Progenitor cell of endocrine pancreas (in vitro differentiated cells): Measurements from ENCODE around the gene OR56A5. TPM values are rescaled to one million over a fixed set of nuclear protein-coding genes. Genes with fewer than 3 reads are reported as not detected.

Experiments
- DNase-seq: peaks from one replicate; pipeline ENCODE4 v3.0.0; 2021; ENCODE audit warnings: low spot score; ENCODE audit not compliant: unreplicated experiment
- H3K27ac Mint-ChIP-seq: 2 replicates; pipeline ENCODE4 v1.8.0; 2021; ENCODE audit warnings: mild to moderate bottlenecking, moderate library complexity, mixed read lengths
- H3K27me3 Mint-ChIP-seq: 2 replicates; pipeline ENCODE4 v1.8.0; 2021; ENCODE audit warnings: mixed read lengths
- H3K36me3 Mint-ChIP-seq: 2 replicates; pipeline ENCODE4 v1.8.0; 2022; ENCODE audit warnings: mixed read lengths; ENCODE audit not compliant: insufficient read depth
- H3K4me1 Mint-ChIP-seq: 2 replicates; pipeline ENCODE4 v1.8.0; 2021; ENCODE audit warnings: low read depth, mixed read lengths
- H3K4me3 Mint-ChIP-seq: 2 replicates; pipeline ENCODE4 v1.8.0; 2021; ENCODE audit warnings: low read depth, mild to moderate bottlenecking, moderate library complexity, mixed read lengths
- H3K9me3 Mint-ChIP-seq: 2 replicates; pipeline ENCODE4 v1.8.0; 2021; ENCODE audit warnings: low read depth, mixed read lengths
- long read RNA-seq: library from polyadenylated mRNA; unstranded; transcript quantifications from one replicate; pipeline ENCODE4 v2.0.0, GENCODE V29; 2020
- total RNA-seq: library from RNA; stranded (reverse); gene quantifications from 2 replicates; pipeline ENCODE4 v1.2.1, GENCODE V29; 2021
- TF ChIP-seq, protein P1 (sequence below): fragments of 200-600 bp; sonication (generic); IDR thresholded peaks from one replicate; pipeline ENCODE4 v1.5.0; 2021; ENCODE audit warnings: antibody characterized with exemption, mild to moderate bottlenecking; ENCODE audit not compliant: unreplicated experiment

OR56A5 gene
- not detected in 2 replicates for total RNA-seq
- long read RNA-seq, result 0 reads

DNA sequence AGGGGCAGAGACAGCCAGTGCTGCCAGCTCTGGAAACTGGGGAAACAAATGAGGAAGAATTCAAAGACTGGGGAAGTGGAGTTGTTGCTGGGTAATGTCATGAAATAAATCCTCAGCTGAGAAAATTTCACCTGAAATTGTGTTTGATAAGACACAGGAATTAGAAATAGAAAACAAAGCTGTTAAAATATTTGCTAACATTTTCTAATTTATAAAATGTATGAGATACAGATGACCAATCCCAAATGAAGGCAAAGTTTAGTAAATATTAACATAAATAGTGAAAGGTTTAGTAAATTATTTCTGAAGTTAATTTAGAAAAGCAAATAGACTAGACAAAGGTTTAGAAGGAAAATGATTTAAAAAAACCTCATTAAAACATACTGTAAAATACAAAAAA, at the start of gene OR56A5:
OR56A5 (minus strand) TSS at position 101 of the 400 bp plus-strand sequence; CDS start at position 101, 0 bp downstream.
- H3K27me3 Mint-ChIP-seq, result peaks cover 13% of the 10 kb centered on the region
- no peak within 1 kb of the TSS for H3K27ac Mint-ChIP-seq
- H3K4me3 Mint-ChIP-seq, result no peak within 1 kb of the TSS
- H3K36me3 Mint-ChIP-seq, result no peaks in the 10 kb centered on the region
- no peaks in the 10 kb centered on the region for H3K4me1 Mint-ChIP-seq
- no peak for DNase-seq
- TF ChIP-seq, protein P1, sequence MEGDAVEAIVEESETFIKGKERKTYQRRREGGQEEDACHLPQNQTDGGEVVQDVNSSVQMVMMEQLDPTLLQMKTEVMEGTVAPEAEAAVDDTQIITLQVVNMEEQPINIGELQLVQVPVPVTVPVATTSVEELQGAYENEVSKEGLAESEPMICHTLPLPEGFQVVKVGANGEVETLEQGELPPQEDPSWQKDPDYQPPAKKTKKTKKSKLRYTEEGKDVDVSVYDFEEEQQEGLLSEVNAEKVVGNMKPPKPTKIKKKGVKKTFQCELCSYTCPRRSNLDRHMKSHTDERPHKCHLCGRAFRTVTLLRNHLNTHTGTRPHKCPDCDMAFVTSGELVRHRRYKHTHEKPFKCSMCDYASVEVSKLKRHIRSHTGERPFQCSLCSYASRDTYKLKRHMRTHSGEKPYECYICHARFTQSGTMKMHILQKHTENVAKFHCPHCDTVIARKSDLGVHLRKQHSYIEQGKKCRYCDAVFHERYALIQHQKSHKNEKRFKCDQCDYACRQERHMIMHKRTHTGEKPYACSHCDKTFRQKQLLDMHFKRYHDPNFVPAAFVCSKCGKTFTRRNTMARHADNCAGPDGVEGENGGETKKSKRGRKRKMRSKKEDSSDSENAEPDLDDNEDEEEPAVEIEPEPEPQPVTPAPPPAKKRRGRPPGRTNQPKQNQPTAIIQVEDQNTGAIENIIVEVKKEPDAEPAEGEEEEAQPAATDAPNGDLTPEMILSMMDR, result no peak
- H3K9me3 Mint-ChIP-seq, result peaks cover 8% of the 10 kb centered on the region

DNA sequence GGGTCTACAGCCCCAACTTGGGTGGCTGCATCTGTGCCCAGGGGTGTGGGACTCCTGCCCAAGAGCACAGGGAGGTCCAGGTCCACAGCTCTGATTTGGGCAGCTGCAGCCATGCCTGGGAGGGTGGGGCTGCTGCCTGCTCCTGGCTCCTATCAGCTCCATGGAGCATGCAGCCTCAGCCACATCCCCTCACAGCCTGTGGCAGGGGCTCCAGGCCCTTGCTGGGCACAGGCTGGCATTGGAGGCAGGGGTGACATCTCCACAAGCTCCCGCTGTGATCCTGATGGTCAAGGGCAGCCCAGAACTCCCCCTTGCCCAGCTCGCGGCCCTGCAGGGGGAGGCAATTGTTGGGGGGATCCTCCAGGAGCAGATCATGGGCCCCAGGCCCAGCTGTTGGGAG, 44.7 kb upstream of the OR56A5 start:
- Mint-ChIP-seq H3K4me3 (no peak overlapping the region), H3K36me3 (no peaks in the 10 kb centered on the region), H3K9me3 (no peaks in the 10 kb centered on the region), H3K27me3 (peaks cover 3% of the 10 kb centered on the region), H3K27ac (no peak overlapping the region), H3K4me1 (no peaks in the 10 kb centered on the region)
- TF ChIP-seq, protein P1, result no peak
- no peak for DNase-seq

DNA sequence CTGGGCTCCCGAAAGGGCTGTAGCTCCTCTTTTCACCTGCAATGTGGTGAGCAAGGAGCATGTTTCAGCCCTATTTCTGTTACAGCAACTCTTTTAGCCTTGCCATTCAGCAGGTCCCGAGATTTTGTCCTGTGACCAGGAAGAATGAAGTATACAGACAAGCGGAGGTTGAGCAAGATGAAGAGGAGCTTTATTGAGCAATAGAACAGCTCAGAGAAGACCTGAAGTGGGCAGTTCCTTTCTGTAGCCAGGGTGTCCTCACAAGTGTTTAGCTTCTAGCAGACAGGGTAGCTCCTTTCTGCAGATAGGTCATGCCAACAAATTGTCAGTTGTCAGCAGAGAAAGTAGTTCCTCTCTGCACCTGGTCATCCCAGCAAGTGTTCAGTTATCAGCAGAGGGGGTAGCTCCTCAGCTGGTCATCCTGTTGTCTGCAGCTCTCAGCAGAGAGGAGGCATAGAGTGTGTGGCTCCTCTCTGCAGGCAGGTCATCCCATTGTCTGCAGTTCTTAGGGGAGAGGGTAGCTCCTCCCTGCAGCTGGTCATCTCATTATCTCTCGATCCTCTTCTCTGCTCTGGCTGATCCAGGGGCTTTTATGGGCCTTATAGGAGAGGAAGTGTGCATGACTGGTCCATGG, 43.9 kb upstream of the OR56A5 start:
- DNase-seq, result no peak
- Mint-ChIP-seq H3K4me1 (no peaks in the 10 kb centered on the region), H3K9me3 (no peaks in the 10 kb centered on the region), H3K36me3 (no peaks in the 10 kb centered on the region), H3K27me3 (peaks cover 3% of the 10 kb centered on the region), H3K27ac (no peak overlapping the region), H3K4me3 (no peak overlapping the region)
- TF ChIP-seq, protein P1, result no peak

- Mint-ChIP-seq H3K4me3 (no peak within 1 kb of the TSS), H3K9me3 (no peaks in the 10 kb centered on the region), H3K36me3 (no peaks in the 10 kb centered on the region), H3K27me3 (peaks cover 22% of the 10 kb centered on the region), H3K4me1 (no peaks in the 10 kb centered on the region), H3K27ac (no peak within 1 kb of the TSS)
- TF ChIP-seq, protein P1, result no peak
- no peak for DNase-seq
Measured at GRCh38 chr11:6006846-6007245, 38.6 kb upstream of the OR56A5 start, which contains the start of gene OR56A4. Gene OR56A4 (minus strand): TSS chr11:6006946. CDS start chr11:6002992, 3,954 bp downstream.

DNA sequence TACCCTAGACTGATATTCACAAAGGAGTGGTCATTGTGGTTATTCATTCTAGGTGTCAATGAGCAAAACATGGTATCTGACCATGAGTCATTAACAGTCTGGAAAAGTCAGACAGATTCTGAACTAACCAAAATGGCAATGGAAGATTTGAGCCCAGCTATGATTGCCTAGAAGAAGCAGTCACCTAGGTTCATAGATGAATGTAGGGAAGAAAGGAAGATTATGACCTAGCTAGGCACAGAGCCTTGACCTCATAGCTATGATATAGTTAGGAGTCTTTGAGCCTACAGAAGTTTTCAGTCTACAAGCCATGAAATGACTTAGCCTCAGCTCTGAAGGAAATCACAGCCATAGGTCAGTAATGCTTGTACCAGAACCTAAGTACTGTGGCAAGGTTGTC, 38.1 kb upstream of the OR56A5 start:
- H3K4me3 Mint-ChIP-seq, result no peak overlapping the region
- no peaks in the 10 kb centered on the region for H3K36me3 Mint-ChIP-seq
- H3K27ac Mint-ChIP-seq, result no peak overlapping the region
- H3K4me1 Mint-ChIP-seq, result no peaks in the 10 kb centered on the region
- H3K9me3 Mint-ChIP-seq, result no peaks in the 10 kb centered on the region
- H3K27me3 Mint-ChIP-seq, result peaks cover 23% of the 10 kb centered on the region
- DNase-seq, result no peak
- TF ChIP-seq, protein P1, result no peak
